Mesenchymal stem cell (in vitro differentiated cells and primary cell): Measurements from ENCODE around the gene RAB4A.

Experiments used
- DNase-seq: peaks from one replicate; pipeline ENCODE4 v3.0.0-alpha.2; 2013
- H2AFZ ChIP-seq: one replicate; pipeline ENCODE4 v1.6.1; 2013; ENCODE audit warnings: low read depth, mild to moderate bottlenecking, control low read depth, inconsistent platforms, low read length, moderate library complexity
- H2AK5ac ChIP-seq: 2 replicates; pipeline ENCODE4 v1.6.1; 2013; ENCODE audit warnings: low read length, moderate library complexity, mild to moderate bottlenecking, inconsistent platforms; ENCODE audit not compliant: severe bottlenecking
- H2BK120ac ChIP-seq: one replicate; pipeline ENCODE4 v1.6.1; 2013; ENCODE audit warnings: low read depth, mild to moderate bottlenecking, inconsistent platforms, low read length, moderate library complexity
- H2BK12ac ChIP-seq, 2 experiments: one replicate each; pipeline ENCODE4 v1.6.1; 2013; ENCODE audit warnings: inconsistent platforms in 2 of 2, low read length in 2 of 2, mild to moderate bottlenecking in 2 of 2, moderate library complexity in 2 of 2, control low read depth in 1 of 2
- H2BK15ac ChIP-seq: one replicate; pipeline ENCODE4 v1.6.1; 2013; ENCODE audit warnings: mild to moderate bottlenecking, low read depth, inconsistent platforms; ENCODE audit not compliant: poor library complexity, severe bottlenecking
- H2BK5ac ChIP-seq: 2 replicates; pipeline ENCODE4 v1.6.1; 2013; ENCODE audit warnings: low read depth, mild to moderate bottlenecking, low read length, control low read depth, inconsistent platforms; ENCODE audit not compliant: poor library complexity, severe bottlenecking
- H3K14ac ChIP-seq, 2 experiments: one replicate each; pipeline ENCODE4 v1.6.1; 2013; ENCODE audit warnings: inconsistent platforms in 2 of 2, low read length in 2 of 2, control low read depth in 1 of 2, mild to moderate bottlenecking in 1 of 2, moderate library complexity in 1 of 2
- H3K18ac ChIP-seq, 2 experiments: one replicate each; pipeline ENCODE4 v1.6.1; 2013; ENCODE audit warnings: inconsistent platforms in 2 of 2, low read length in 2 of 2, control low read depth in 1 of 2, low read depth in 1 of 2, mild to moderate bottlenecking in 1 of 2
- H3K23ac ChIP-seq, 2 experiments: one replicate each; pipeline ENCODE4 v1.6.1; 2013; ENCODE audit warnings: inconsistent platforms in 2 of 2, low read length in 2 of 2, mild to moderate bottlenecking in 2 of 2, moderate library complexity in 2 of 2, control low read depth in 1 of 2
- H3K27ac ChIP-seq: 2 replicates; pipeline ENCODE4 v1.5.1; 2013; ENCODE audit warnings: mild to moderate bottlenecking, moderate library complexity, low read length, control low read depth, inconsistent platforms; ENCODE audit not compliant: poor library complexity, severe bottlenecking
- H3K27me3 ChIP-seq, 2 experiments: 2 replicates each; pipeline versions ENCODE4 v1.6.1 to v1.7.0; 2013; ENCODE audit warnings: low read length in 2 of 2, mild to moderate bottlenecking in 2 of 2, moderate library complexity in 2 of 2, control low read depth in 1 of 2, inconsistent platforms in 1 of 2; ENCODE audit not compliant: control insufficient read depth in 1 of 2, insufficient read depth in 1 of 2
- H3K36me3 ChIP-seq, 2 experiments: 2 replicates each; pipeline versions ENCODE4 v1.6.1 to v1.7.0; 2013; ENCODE audit warnings: low read length in 2 of 2, control low read depth in 1 of 2, inconsistent platforms in 1 of 2, low read depth in 1 of 2, mild to moderate bottlenecking in 1 of 2; ENCODE audit not compliant: insufficient read depth in 2 of 2, control insufficient read depth in 1 of 2
- H3K4ac ChIP-seq, 2 experiments: one replicate each; pipeline ENCODE4 v1.6.1; 2013; ENCODE audit warnings: inconsistent platforms in 2 of 2, low read length in 2 of 2, mild to moderate bottlenecking in 2 of 2, moderate library complexity in 2 of 2, control low read depth in 1 of 2, low read depth in 1 of 2
- H3K4me1 ChIP-seq: 2 replicates; pipeline ENCODE4 v1.6.1; 2013; ENCODE audit warnings: low read depth, low read length, control low read depth; ENCODE audit not compliant: control insufficient read depth, insufficient read depth
- H3K4me2 ChIP-seq: 2 replicates; pipeline ENCODE4 v1.6.1; 2013; ENCODE audit warnings: low read length, mild to moderate bottlenecking, inconsistent platforms; ENCODE audit not compliant: poor library complexity, severe bottlenecking
- H3K4me3 ChIP-seq, 2 experiments: 2 replicates each; pipeline versions ENCODE4 v1.5.1 to v1.7.0; 2013; ENCODE audit warnings: low read length in 2 of 2, mild to moderate bottlenecking in 2 of 2, control low read depth in 1 of 2, low read depth in 1 of 2; ENCODE audit not compliant: insufficient read depth in 1 of 2
- H3K79me1 ChIP-seq: replicated peaks from 2 replicates; pipeline ENCODE4 v1.6.1; 2013; ENCODE audit warnings: mild to moderate bottlenecking, control low read depth, low read length, inconsistent platforms; ENCODE audit not compliant: poor library complexity, severe bottlenecking
- H3K9ac ChIP-seq: 2 replicates; pipeline ENCODE4 v1.7.0; 2013; ENCODE audit warnings: mild to moderate bottlenecking, low read length, moderate library complexity
- H3K9me3 ChIP-seq: 2 replicates; pipeline ENCODE4 v1.7.0; 2013; ENCODE audit warnings: mild to moderate bottlenecking, low read length; ENCODE audit not compliant: control insufficient read depth
- H4K8ac ChIP-seq: one replicate; pipeline ENCODE4 v1.6.1; 2013; ENCODE audit warnings: inconsistent platforms, mild to moderate bottlenecking, low read length, moderate library complexity
- H4K91ac ChIP-seq: one replicate; pipeline ENCODE4 v1.6.1; 2013; ENCODE audit warnings: mild to moderate bottlenecking, low read length, inconsistent platforms
- WGBS: methylation state at CpG from one replicate; pipeline ENCODE4 v1.1.7; 2013; ENCODE audit warnings: mixed read lengths; 5-methylcytosine and 5-hydroxymethylcytosine counted together

The RAB4A gene

GRCh38 chr1:229342656-229343569, 72.0 kb downstream of the RAB4A start, which contains the start of gene CCSAP:
CCSAP (minus strand) TSS chr1:229343047; CDS start chr1:229342465, 582 bp downstream.
- H2AK5ac ChIP-seq: no peak within 1 kb of the TSS

GRCh38 chr1:229344139-229344538, 73.2 kb downstream of the RAB4A start:
- peaks cover 10% of the 10 kb centered on the region for H3K79me1 ChIP-seq
- no peak overlapping the region for H3K4ac ChIP-seq
- no peaks in the 10 kb centered on the region for H3K9me3 ChIP-seq
- peak overlapping the region in 1 of 2 experiments; percentile 82 for H3K4me3 ChIP-seq
- H3K14ac ChIP-seq: no peak overlapping the region
- no peak overlapping the region for H2BK12ac ChIP-seq
- no peak overlapping the region for H3K9ac ChIP-seq
- no peak overlapping the region for H4K8ac ChIP-seq
- no peak overlapping the region for H4K91ac ChIP-seq
- no peak overlapping the region for H2BK120ac ChIP-seq
- H3K23ac ChIP-seq: no peak overlapping the region
- no peak overlapping the region for H3K4me2 ChIP-seq
- no peak overlapping the region for H2BK15ac ChIP-seq
- no peak overlapping the region for H2AFZ ChIP-seq
- H3K27ac ChIP-seq: no peak overlapping the region
- WGBS: 94% methylated on average over 13 of the region's 16 CpGs
- DNase-seq: no peak
- H3K27me3 ChIP-seq: peaks cover 17 to 22% of the 10 kb centered on the region in 2 experiments
- H2AK5ac ChIP-seq: no peak overlapping the region
- H2BK5ac ChIP-seq: no peak overlapping the region
- no peak overlapping the region for H3K18ac ChIP-seq
- H3K36me3 ChIP-seq: no peaks in the 10 kb centered on the region
- H3K4me1 ChIP-seq: peaks cover 4% of the 10 kb centered on the region

More at GRCh38 chr1:229342656-229343569, 72.0 kb downstream of the RAB4A start, which contains the start of gene CCSAP:
- peaks cover 14 to 16% of the 10 kb centered on the region in 2 experiments for H3K27me3 ChIP-seq
- peak within 1 kb of the TSS; percentile 94 for H4K8ac ChIP-seq
- H2BK5ac ChIP-seq: peak within 1 kb of the TSS; percentile 15
- H3K23ac ChIP-seq: peak within 1 kb of the TSS in 1 of 2 experiments; percentile 77
- H3K18ac ChIP-seq: peak within 1 kb of the TSS; percentile 68 to 91
- peak within 1 kb of the TSS; percentile 88 to 97 for H3K4me3 ChIP-seq
- peak within 1 kb of the TSS; percentile 96 for H2AFZ ChIP-seq
- H3K14ac ChIP-seq: peak within 1 kb of the TSS in 1 of 2 experiments; percentile 92
- H2BK120ac ChIP-seq: no peak within 1 kb of the TSS
- H3K36me3 ChIP-seq: no peaks in the 10 kb centered on the region
- H4K91ac ChIP-seq: peak within 1 kb of the TSS; percentile 53
- peaks cover 12% of the 10 kb centered on the region for H3K79me1 ChIP-seq
- H3K9me3 ChIP-seq: no peaks in the 10 kb centered on the region
- H3K27ac ChIP-seq: no peak within 1 kb of the TSS
- H2BK15ac ChIP-seq: peak within 1 kb of the TSS; percentile 86
- DNase-seq: peak; percentile 54
- peak within 1 kb of the TSS in 1 of 2 experiments; percentile 60 for H3K4ac ChIP-seq
- peak within 1 kb of the TSS in 1 of 2 experiments; percentile 75 for H2BK12ac ChIP-seq
- H3K9ac ChIP-seq: peak within 1 kb of the TSS; percentile 88
- 2% methylated on average over 55 of the region's 83 CpGs for WGBS
- peak within 1 kb of the TSS; percentile 99 for H3K4me2 ChIP-seq
- peaks cover 4% of the 10 kb centered on the region for H3K4me1 ChIP-seq

GRCh38 chr1:229344937-229345684, 74.2 kb downstream of the RAB4A start:
- H3K79me1 ChIP-seq: peaks cover 6% of the 10 kb centered on the region
- no peak overlapping the region for H3K23ac ChIP-seq
- no peak overlapping the region for H3K14ac ChIP-seq
- DNase-seq: no peak
- H3K4ac ChIP-seq: no peak overlapping the region
- H3K4me1 ChIP-seq: peaks cover 4% of the 10 kb centered on the region
- H2AK5ac ChIP-seq: no peak overlapping the region
- H2BK120ac ChIP-seq: no peak overlapping the region
- no peak overlapping the region for H3K4me3 ChIP-seq
- H3K36me3 ChIP-seq: no peaks in the 10 kb centered on the region
- H4K91ac ChIP-seq: no peak overlapping the region
- no peak overlapping the region for H2AFZ ChIP-seq
- H3K18ac ChIP-seq: no peak overlapping the region
- H3K9me3 ChIP-seq: no peaks in the 10 kb centered on the region
- peaks cover 21 to 28% of the 10 kb centered on the region in 2 experiments for H3K27me3 ChIP-seq
- WGBS: 81% methylated on average over 8 of the region's 8 CpGs
- no peak overlapping the region for H2BK12ac ChIP-seq
- H2BK5ac ChIP-seq: no peak overlapping the region
- H4K8ac ChIP-seq: no peak overlapping the region
- no peak overlapping the region for H3K9ac ChIP-seq
- H3K4me2 ChIP-seq: no peak overlapping the region
- H2BK15ac ChIP-seq: no peak overlapping the region
- H3K27ac ChIP-seq: no peak overlapping the region

GRCh38 chr1:229347528-229347927, 76.6 kb downstream of the RAB4A start:
- H3K9ac ChIP-seq: no peak overlapping the region
- no peaks in the 10 kb centered on the region for H3K9me3 ChIP-seq
- H2AFZ ChIP-seq: no peak overlapping the region
- no peak overlapping the region for H3K4me3 ChIP-seq
- H3K79me1 ChIP-seq: no peaks in the 10 kb centered on the region
- no peaks in the 10 kb centered on the region for H3K36me3 ChIP-seq
- no peak overlapping the region for H3K23ac ChIP-seq
- H2BK120ac ChIP-seq: no peak overlapping the region
- H3K27ac ChIP-seq: no peak overlapping the region
- no peak overlapping the region for H3K18ac ChIP-seq
- no peak overlapping the region for H4K8ac ChIP-seq
- peaks cover 2% of the 10 kb centered on the region for H3K4me1 ChIP-seq
- H2BK12ac ChIP-seq: no peak overlapping the region
- H3K27me3 ChIP-seq: peaks cover 29 to 40% of the 10 kb centered on the region in 2 experiments
- H4K91ac ChIP-seq: no peak overlapping the region
- no peak overlapping the region for H3K14ac ChIP-seq
- DNase-seq: no peak
- no peak overlapping the region for H2AK5ac ChIP-seq
- no peak overlapping the region for H2BK5ac ChIP-seq
- H3K4me2 ChIP-seq: no peak overlapping the region
- 75% methylated on average over 3 of the region's 3 CpGs for WGBS
- H3K4ac ChIP-seq: no peak overlapping the region
- H2BK15ac ChIP-seq: no peak overlapping the region
